Activated CD8-positive, alpha-beta T cell treated with anti-CD3 and anti-CD28 coated beads for 36 hours (primary cell): Measurements from ENCODE around the gene CMTM5. TPM values are rescaled to one million over a fixed set of nuclear protein-coding genes. Genes with fewer than 3 reads are reported as not detected.

Source experiments
- ATAC-seq: fragments of 200-7000 bp; cut with Tn5 transposase; one replicate; pipeline ENCODE4 v1.10.0; 2021; ENCODE audit warnings: mild to moderate bottlenecking, moderate library complexity
- CTCF ChIA-PET: fragments of 350-600 bp; sonication (Branson Sonifier 250); formaldehyde crosslinking; loops from one replicate; lab custom pipeline; 2021; ENCODE audit warnings: antibody characterized with exemption; lab: Charles Lee
- POLR2A ChIA-PET: fragments of 350-600 bp; sonication (Branson Sonifier 250); formaldehyde crosslinking; loops from one replicate; lab custom pipeline; 2021; ENCODE audit warnings: antibody characterized with exemption; lab: Charles Lee
- DNase-seq: peaks from one replicate; pipeline ENCODE4 v3.0.0-alpha.2; 2020
- H3K27ac Mint-ChIP-seq: one replicate; pipeline ENCODE4 v1.8.0; 2021; ENCODE audit warnings: mild to moderate bottlenecking, mixed read lengths
- H3K27me3 Mint-ChIP-seq: one replicate; pipeline ENCODE4 v1.8.0; 2021; ENCODE audit warnings: mixed read lengths
- H3K36me3 Mint-ChIP-seq: one replicate; pipeline ENCODE4 v1.8.0; 2021; ENCODE audit warnings: low read depth, mixed read lengths
- H3K4me1 Mint-ChIP-seq: one replicate; pipeline ENCODE4 v1.8.0; 2021; ENCODE audit warnings: low read depth, mixed read lengths
- H3K4me3 Mint-ChIP-seq: one replicate; pipeline ENCODE4 v1.8.0; 2021; ENCODE audit warnings: mild to moderate bottlenecking, moderate library complexity, mixed read lengths
- H3K9me3 Mint-ChIP-seq: one replicate; pipeline ENCODE4 v1.8.0; 2021; ENCODE audit warnings: mixed read lengths
- intact Hi-C: fragments of 100-400 bp; cut with micrococcal nuclease; formaldehyde crosslinking; loops from one replicate; pipeline ENCODE4 v1.10.0; 2022
- total RNA-seq, 2 experiments: library from RNA; stranded (reverse); gene quantifications; one replicate each; pipeline ENCODE4 v1.2.3, GENCODE V29; 2021
- TF ChIP-seq, protein P1 (sequence below): fragments of 200-600 bp; IDR thresholded peaks from one replicate; pipeline ENCODE4 v1.8.0; 2022; ENCODE audit warnings: antibody characterized with exemption, mild to moderate bottlenecking

The CMTM5 gene
- total RNA-seq, 2 experiments from 2014 or later: not detected

GRCh38 chr14:23364164-23365035, 12.4 kb upstream of the CMTM5 start:
- Mint-ChIP-seq H3K36me3 (no peaks in the 10 kb centered on the region), H3K4me1 (no peaks in the 10 kb centered on the region), H3K27ac (no peak overlapping the region), H3K9me3 (no peaks in the 10 kb centered on the region), H3K27me3 (peaks cover 25% of the 10 kb centered on the region), H3K4me3 (no peak overlapping the region)
- TF ChIP-seq, protein P1, sequence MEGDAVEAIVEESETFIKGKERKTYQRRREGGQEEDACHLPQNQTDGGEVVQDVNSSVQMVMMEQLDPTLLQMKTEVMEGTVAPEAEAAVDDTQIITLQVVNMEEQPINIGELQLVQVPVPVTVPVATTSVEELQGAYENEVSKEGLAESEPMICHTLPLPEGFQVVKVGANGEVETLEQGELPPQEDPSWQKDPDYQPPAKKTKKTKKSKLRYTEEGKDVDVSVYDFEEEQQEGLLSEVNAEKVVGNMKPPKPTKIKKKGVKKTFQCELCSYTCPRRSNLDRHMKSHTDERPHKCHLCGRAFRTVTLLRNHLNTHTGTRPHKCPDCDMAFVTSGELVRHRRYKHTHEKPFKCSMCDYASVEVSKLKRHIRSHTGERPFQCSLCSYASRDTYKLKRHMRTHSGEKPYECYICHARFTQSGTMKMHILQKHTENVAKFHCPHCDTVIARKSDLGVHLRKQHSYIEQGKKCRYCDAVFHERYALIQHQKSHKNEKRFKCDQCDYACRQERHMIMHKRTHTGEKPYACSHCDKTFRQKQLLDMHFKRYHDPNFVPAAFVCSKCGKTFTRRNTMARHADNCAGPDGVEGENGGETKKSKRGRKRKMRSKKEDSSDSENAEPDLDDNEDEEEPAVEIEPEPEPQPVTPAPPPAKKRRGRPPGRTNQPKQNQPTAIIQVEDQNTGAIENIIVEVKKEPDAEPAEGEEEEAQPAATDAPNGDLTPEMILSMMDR: no peak
- intact Hi-C loops: no loop called here
- ATAC-seq: no peak
- ChIA-PET POLR2A (interaction anchor here (1.2 kb wide), 1 partner anchor 11 kb away, joined by 3 read pairs; no protein-coding TSS in a partner anchor), CTCF (interaction anchor here (0.9 to 1.1 kb wide), 2 partner anchors 16 to 37 kb away, joined by 3 read pairs; no protein-coding TSS in a partner anchor)
- DNase-seq: no peak

- no peaks in the 10 kb centered on the region for H3K4me1 Mint-ChIP-seq
- intact Hi-C loops: no loop called here
- H3K27ac Mint-ChIP-seq: no peak within 1 kb of the TSS
- H3K27me3 Mint-ChIP-seq: peaks cover 25% of the 10 kb centered on the region
- H3K4me3 Mint-ChIP-seq: no peak within 1 kb of the TSS
- H3K36me3 Mint-ChIP-seq: no peaks in the 10 kb centered on the region
- POLR2A ChIA-PET: no interaction called here
- TF ChIP-seq, protein P1: no peak
- ATAC-seq (no peak), DNase-seq (no peak)
- H3K9me3 Mint-ChIP-seq: no peaks in the 10 kb centered on the region
- CTCF ChIA-PET: no interaction called here
Measured at GRCh38 chr14:23365036-23365731, 11.7 kb upstream of the CMTM5 start, which contains the start of gene EFS. Gene EFS, minus strand, starts transcription at chr14:23365172. Its CDS starts 147 bp downstream, at chr14:23365025.

- ChIA-PET CTCF (no interaction called here), POLR2A (no interaction called here)
- peaks cover 25% of the 10 kb centered on the region for H3K27me3 Mint-ChIP-seq
- H3K9me3 Mint-ChIP-seq: no peaks in the 10 kb centered on the region
- H3K27ac Mint-ChIP-seq: no peak overlapping the region
- ATAC-seq: no peak
- intact Hi-C loops: no loop called here
- TF ChIP-seq, protein P1: no peak
- H3K36me3 Mint-ChIP-seq: no peaks in the 10 kb centered on the region
- no peaks in the 10 kb centered on the region for H3K4me1 Mint-ChIP-seq
- DNase-seq: no peak
- H3K4me3 Mint-ChIP-seq: no peak overlapping the region
Measured at GRCh38 chr14:23365732-23366425, 11.0 kb upstream of the CMTM5 start.

GRCh38 chr14:23366426-23366921, 10.4 kb upstream of the CMTM5 start:
- peaks cover 25% of the 10 kb centered on the region for H3K27me3 Mint-ChIP-seq
- no peaks in the 10 kb centered on the region for H3K9me3 Mint-ChIP-seq
- ChIA-PET POLR2A (no interaction called here), CTCF (no interaction called here)
- H3K27ac Mint-ChIP-seq: no peak overlapping the region
- intact Hi-C loops: no loop called here
- DNase-seq: no peak
- H3K4me1 Mint-ChIP-seq: no peaks in the 10 kb centered on the region
- H3K4me3 Mint-ChIP-seq: no peak overlapping the region
- no peaks in the 10 kb centered on the region for H3K36me3 Mint-ChIP-seq
- TF ChIP-seq, protein P1: no peak
- no peak for ATAC-seq
